ENCODE results near the gene CPTP.

The CPTP gene

DNA sequence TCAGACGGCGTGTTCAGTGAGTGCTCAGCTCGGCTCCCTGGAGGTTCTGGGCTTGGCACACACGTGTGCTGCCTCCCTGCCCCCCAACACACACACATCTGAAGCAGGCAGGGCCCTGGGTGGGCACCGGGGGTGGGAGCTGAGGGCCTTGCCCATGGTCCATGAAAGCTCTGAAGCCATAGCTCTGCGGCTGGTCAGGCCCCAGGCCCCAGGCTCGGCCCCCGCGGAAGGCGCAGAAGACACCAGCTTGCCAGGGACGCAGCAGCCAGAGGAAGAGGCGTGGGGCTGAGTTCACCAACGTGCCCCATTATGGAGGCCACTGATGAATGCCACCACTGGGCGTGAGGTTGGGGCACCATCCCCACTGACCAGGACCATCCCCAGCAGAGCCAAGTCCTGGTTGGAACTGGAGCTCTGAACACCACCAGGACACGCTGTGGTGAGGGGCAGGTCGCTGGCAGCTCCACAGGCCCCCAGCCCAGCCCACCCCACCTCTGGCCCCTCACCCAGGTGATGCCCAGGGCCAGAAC lies 46.2 kb downstream of the CPTP start:
- no peak for DNase-seq

DNA sequence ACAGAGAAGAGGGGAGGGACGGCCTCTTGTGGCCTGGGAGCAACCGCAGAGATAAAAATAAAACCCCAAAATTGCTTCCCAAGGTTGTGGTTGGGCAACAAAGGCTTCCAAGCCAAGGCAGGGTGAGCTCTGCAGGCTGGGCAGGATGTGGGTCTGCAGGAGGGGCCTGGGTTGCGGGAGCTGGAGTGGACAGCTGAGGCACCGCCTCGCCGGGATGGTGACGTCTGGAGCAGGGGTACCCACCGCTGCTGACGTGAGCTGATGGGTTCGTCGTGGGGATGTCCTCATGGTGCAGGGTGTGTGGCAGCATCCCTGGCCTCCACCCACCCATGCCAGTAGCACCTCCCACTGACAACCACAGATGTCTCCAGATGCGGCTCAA lies 46.8 kb downstream of the CPTP start:
- DNase-seq = no peak

DNA sequence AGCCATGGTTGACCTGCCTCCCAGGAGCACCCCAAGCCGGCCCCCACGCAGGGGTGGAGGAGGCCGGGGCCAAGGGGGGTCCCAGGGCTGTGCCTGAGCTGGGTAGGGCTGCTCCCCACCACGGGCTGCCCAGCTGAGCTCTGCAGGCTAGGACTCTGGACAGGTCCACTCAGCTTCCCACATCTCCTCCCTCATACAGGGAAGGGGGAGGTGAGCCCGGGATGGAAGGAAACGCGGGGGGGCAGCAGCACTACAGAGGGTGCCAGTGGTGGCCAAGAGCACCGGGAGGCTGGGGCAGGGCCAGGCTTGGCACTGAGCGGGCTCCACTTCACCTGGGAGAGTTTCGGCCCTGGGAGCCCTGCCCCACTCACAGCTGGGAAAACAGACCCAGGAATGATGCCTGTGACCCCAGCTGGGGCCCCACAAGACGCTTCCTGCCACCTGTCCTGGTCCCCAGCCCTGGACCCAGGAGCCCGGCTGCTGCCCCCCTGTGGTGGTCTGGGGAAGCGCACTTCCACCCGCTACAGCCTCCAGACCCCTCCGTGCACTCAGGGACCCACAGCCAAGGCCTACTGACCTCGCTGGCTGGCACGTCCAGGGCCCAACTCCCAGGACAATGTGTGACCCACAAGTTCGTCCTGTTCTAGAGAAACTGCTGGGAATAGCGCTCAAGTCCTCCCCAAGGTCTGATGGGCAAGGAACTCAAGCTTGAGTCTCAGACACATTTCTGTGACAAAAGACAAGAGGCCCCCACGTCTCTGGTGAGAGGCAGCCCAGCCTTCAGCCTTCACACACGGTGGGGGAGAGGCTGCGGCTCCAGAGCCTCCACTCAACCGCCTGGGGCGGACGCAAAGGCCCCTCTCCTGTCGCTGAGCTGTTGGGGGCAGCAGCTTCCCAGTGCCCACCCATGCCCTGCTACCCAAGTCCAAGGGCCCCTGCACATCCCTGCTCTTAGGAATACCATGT lies 47.4 kb downstream of the CPTP start:
- peak; percentile 58 to 80 (median 72) for DNase-seq

DNA sequence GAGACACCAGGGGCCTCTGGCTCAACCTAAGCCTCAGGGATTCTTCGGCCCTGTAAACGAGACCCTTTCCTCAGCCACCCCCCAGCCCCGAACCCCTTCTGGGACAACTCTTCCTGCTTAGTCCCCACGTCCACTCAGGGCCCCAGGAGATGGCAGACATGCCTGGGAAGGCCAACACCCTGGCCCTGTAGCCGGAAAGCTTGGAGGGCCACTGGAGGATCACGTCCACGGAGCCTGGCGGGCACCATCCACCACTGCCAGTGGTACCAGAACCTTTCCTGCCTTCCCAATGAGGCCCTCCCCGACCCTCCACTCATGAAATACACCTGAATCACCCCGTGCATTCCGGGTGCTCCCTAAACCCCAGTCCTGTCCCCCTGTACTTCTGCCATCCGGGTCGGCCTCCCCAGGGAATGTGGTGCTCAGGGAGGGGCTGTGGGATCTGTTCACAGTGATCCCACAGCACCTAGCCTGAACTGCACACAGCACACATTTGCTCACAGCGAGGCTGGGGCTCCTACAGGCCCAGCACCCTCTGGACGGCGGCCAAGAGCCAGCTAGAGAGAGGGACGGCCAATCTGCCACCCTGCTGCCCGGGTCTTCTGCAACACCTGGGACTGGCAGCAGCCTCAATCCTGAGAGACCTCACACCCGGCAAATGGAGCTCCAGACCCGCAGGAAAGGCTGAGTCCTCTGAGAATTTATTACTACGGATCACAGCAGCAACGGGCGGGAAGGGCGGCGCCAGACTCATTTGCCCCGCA lies 48.6 kb downstream of the CPTP start:
- DNase-seq = no peak

DNA sequence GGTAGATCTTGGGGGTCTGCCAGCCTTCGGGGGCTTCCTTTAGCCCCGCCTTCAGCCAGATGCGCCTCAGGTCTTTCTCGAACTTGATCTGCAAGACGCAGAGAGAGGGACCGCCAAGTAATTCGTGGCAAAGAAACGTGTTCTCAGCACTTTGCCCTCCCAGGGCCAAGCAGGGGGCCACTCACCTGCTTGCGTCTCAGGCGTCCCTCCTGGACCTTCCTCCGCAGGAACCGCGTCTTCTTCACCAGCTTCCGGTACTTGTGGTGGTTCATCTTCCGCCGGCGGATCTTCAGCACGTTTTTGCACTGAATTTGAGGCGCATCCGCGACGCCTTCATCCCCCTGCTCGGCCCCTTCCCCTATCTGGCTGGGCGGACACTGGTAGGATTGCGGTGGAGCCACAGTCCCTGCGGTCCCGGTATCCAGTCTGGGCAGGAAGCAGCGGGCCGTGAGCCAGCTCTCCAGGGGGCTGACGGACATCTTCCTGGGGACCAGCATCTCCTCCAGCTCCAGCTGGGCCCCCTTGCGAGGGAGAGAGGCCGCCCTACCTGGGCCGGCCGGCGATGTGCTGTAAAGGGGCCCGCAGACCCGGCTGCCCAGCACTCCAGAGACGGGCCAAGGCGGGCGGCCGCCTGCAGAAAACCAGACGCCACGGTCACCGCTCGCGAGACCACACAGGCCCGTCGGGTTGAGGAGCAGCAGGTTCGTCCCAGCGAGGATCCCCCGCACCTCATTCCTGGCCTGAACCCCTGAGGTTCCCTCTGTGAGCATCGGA lies 49.4 kb downstream of the CPTP start:
- no peak for DNase-seq

DNA sequence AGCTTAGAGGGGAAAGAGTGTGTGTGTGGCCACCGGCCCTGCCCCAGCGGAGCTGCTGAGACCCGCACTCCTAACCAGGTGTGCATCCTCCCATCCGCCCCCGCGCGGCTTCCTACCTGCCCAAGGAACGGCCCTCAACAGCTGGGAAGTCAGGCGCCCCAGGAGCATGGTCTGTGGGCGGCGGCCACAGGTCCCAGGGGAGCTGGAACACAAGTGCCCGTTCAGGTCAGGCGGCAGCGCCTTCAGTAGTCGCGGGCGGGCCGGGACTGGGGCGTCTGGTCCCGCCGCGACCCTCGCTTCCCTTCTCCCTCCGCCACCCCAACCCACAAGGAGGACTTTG lies 50.0 kb downstream of the CPTP start:
- peak in 1 of 4 experiments; percentile 21 for DNase-seq

DNA sequence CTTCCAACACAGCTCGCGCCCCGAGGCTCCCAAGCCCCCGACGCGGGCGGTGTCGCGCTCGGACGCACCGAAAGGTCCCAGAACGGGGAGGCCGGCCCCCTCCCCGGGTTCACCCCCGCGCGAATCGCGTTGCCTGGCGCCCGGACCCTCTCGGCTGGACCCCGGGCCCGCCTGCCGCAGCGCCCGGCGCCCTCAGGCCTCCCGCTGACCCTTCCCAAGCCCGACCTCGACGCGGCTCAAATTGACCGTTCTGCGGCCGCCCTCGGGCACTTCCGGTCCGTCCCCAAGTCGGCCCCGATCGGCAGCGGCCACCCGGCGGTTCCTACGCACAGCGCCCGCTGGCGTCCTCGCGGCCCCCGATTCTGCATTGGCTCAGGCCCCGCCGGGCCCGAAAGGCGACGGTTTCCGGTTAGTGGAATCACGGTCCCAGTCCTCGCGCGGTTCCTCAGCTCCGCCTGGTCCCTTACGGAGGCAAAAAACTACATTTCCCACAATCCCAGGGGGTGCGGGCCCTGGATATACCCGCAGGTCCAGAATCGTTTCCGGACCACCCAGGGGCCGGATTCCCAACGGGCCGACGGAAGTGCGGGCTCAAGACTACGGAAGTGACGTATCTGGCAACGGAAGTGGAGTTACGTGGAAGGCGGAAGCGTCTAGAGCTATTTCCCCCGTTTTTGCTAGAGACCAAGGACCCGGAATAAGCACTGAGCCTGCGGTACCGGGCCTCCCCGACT lies 50.5 kb downstream of the CPTP start, which contains the start of gene AURKAIP1:
Gene AURKAIP1 (minus strand): TSS at position 279 of the 734 bp plus-strand sequence. CDS start 451 bp downstream, outside the sequence.
- peak; percentile 100 for DNase-seq

DNA sequence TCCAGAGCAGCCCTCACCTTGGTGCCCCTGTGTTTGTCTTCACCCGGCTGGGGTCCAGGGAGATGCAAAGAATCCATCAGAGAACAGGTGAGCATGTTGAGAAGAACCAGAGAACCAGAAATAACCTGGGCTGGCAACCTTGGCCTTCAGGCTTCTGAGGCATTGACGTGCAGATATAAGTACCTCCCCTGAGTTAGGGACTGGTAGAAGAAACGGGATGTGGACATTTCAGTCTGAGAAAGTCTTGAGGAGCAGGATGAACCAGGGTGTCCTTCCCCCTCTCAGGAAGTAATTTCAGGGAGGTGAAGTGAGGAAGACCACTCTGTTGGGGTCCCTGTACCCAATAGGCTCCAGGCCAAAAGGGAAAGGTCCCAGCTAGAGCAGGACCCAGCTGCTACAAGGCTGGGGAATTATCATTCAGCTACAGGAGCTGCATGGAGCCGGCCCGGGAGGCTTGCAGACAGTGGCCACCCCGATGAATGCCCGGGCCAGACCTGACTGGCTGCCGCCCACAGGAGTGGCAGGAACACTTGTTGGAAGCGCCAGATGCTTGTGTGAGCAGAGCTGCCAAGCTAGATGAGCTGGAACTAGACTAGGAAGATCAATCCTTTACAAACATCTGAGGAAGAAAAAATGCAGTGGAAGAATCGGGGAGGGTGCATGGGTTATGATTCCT lies 52.1 kb downstream of the CPTP start:
- no peak for DNase-seq

DNA sequence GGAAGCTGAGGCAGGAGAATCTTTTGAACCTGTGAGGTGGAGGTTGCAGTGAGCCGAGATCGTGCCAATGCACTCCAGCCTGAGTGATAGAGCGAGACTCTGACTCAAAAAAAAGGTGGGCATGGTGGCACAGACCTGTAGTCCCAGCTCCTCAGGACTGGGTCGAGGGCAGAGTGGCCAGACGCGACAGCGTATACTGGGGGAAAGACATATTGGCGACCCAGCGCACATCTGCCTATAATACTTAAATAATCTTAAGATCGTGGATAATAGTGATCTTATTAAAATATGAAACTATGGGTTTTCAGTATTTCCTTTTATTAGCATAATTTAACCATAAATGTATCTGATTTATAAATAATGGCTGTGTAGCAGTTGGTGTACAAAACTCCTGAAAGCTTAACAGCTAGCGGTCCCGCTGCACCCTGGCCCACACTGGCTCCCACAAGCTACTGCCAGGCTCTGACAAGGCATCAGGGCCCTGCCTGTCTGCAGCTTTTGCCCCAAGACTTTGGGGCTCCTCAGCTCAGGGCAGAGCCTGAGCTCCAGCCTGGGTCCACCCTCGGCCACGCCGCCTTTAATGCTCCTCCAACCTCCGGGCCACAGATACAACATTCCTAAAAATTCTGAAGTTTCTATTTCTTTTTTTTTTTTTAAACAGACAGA lies 53.1 kb downstream of the CPTP start:
- no peak for DNase-seq

Measured in suppressor macrophage (primary cell).